ENCODE results near the gene IKZF1.

The IKZF1 gene

DNA sequence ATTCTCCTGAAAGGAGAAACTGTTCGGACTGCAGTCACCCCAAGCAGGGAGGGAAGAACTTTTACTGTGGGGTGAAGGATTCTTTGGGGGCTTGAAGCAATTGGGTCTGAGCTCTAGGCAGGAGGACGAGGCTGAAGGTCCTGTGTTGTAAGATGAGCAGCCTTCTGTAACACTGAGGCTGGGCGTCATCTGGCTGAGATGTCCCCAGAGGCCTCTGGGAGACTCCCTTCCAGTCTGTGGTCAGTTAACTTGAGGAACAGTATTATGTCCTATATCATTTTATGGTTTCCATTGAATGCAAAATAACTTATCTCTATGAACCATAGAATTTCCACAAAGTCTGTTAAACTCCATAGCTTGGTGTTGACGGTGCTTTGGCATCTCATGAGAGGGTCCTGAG, 119.3 kb downstream of the IKZF1 start:
- no peaks in the 10 kb centered on the region for H3K4me1 ChIP-seq (ENCODE audit: low read depth, poor library complexity, severe bottlenecking)
- no peaks in the 10 kb centered on the region for H4K20me1 ChIP-seq (ENCODE audit: insufficient read depth)
- H3K79me2 ChIP-seq (ENCODE audit: insufficient read depth, low read depth) = no peaks in the 10 kb centered on the region
- no peaks in the 10 kb centered on the region for H3K36me3 ChIP-seq (ENCODE audit: insufficient read depth)
- no peaks in the 10 kb centered on the region for H3K27me3 ChIP-seq (ENCODE audit: insufficient read depth, low read depth)
- H3K4me2 ChIP-seq = no peak overlapping the region
- H3K27ac ChIP-seq = no peak overlapping the region
- TF ChIP-seq, protein P1, sequence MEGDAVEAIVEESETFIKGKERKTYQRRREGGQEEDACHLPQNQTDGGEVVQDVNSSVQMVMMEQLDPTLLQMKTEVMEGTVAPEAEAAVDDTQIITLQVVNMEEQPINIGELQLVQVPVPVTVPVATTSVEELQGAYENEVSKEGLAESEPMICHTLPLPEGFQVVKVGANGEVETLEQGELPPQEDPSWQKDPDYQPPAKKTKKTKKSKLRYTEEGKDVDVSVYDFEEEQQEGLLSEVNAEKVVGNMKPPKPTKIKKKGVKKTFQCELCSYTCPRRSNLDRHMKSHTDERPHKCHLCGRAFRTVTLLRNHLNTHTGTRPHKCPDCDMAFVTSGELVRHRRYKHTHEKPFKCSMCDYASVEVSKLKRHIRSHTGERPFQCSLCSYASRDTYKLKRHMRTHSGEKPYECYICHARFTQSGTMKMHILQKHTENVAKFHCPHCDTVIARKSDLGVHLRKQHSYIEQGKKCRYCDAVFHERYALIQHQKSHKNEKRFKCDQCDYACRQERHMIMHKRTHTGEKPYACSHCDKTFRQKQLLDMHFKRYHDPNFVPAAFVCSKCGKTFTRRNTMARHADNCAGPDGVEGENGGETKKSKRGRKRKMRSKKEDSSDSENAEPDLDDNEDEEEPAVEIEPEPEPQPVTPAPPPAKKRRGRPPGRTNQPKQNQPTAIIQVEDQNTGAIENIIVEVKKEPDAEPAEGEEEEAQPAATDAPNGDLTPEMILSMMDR (conservative IDR thresholded peaks at IDR 0.05; ENCODE audit: low read depth, low read length) = no peak
- H3K9ac ChIP-seq = no peak overlapping the region
- no peak overlapping the region for H3K4me3 ChIP-seq (IDR thresholded peaks at IDR 0.05; ENCODE audit: insufficient read depth, low read depth, low read length)
- H2AFZ ChIP-seq (ENCODE audit: low read depth) = no peak overlapping the region

DNA sequence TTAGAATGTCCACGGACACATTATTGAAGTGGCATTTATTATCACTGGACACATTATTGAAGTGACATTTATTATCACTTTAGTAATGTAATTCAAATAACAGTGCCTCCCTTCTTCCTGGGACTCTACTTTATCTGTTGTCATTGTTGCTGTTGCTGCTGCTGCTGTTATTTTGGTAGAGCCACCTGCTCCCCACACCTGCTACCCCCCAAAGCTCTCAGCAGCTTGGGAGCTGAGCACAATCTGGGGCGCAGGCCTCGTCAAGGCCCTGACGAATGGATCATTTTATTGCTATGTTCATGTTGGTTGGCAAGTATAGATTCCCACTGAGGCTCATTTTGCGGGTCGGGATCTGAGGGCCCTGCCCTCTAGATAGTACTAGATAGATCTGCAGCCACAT, 120.8 kb downstream of the IKZF1 start:
- Histone ChIP-seq H3K27me3 (ENCODE audit: insufficient read depth, low read depth) (no peaks in the 10 kb centered on the region), H3K4me1 (ENCODE audit: low read depth, poor library complexity, severe bottlenecking) (no peaks in the 10 kb centered on the region), H3K4me2 (no peak overlapping the region), H3K79me2 (ENCODE audit: insufficient read depth, low read depth) (no peaks in the 10 kb centered on the region), H3K9ac (no peak overlapping the region), H3K36me3 (ENCODE audit: insufficient read depth) (no peaks in the 10 kb centered on the region), H4K20me1 (ENCODE audit: insufficient read depth) (no peaks in the 10 kb centered on the region), H3K27ac (no peak overlapping the region), H2AFZ (ENCODE audit: low read depth) (no peak overlapping the region), H3K4me3 (IDR thresholded peaks at IDR 0.05; ENCODE audit: insufficient read depth, low read depth, low read length) (no peak overlapping the region)
- TF ChIP-seq, protein P1 (conservative IDR thresholded peaks at IDR 0.05; ENCODE audit: low read depth, low read length) = no peak

DNA sequence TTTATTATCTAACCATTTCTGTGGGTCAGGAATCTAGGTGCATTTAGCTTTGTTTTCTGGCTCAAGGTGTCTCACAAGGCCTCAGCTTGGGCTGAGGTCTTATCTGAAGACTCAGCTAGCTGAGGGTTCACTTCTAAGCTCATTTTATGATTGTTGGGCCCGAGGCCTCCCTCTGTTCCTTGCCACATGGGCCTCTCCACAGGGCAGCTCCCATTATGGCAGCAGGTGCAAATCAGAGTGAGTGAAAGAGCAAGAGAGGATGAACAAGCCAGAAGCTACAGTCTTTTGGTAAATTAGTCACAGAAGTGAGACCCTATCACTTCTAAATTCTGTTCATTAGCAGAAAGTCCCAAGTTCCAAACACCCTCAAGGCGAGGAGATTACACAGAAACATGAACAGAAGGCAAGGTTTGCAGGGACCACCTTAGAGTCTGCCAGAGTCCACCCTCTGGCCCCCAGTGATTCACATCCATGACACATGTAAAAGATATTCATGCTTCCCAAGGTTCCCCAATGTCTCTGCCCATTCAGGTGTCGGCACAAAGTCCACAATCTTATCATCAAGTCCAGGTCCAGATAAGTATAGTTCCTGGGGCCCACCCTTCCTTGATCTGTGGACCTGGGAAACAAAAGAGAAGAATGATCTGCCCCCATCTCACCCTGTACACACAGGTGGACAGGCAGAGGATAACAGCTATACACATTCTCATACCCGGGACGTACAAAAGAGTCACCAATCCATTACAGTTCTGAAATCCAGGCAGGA, 121.9 kb downstream of the IKZF1 start:
- Histone ChIP-seq H4K20me1 (ENCODE audit: insufficient read depth) (no peaks in the 10 kb centered on the region), H3K36me3 (ENCODE audit: insufficient read depth) (no peaks in the 10 kb centered on the region), H3K27ac (no peak overlapping the region), H2AFZ (ENCODE audit: low read depth) (no peak overlapping the region), H3K79me2 (ENCODE audit: insufficient read depth, low read depth) (no peaks in the 10 kb centered on the region), H3K4me2 (no peak overlapping the region), H3K27me3 (ENCODE audit: insufficient read depth, low read depth) (no peaks in the 10 kb centered on the region), H3K4me3 (IDR thresholded peaks at IDR 0.05; ENCODE audit: insufficient read depth, low read depth, low read length) (no peak overlapping the region), H3K9ac (no peak overlapping the region), H3K4me1 (ENCODE audit: low read depth, poor library complexity, severe bottlenecking) (no peaks in the 10 kb centered on the region)
- TF ChIP-seq, protein P1 (conservative IDR thresholded peaks at IDR 0.05; ENCODE audit: low read depth, low read length) = no peak

DNA sequence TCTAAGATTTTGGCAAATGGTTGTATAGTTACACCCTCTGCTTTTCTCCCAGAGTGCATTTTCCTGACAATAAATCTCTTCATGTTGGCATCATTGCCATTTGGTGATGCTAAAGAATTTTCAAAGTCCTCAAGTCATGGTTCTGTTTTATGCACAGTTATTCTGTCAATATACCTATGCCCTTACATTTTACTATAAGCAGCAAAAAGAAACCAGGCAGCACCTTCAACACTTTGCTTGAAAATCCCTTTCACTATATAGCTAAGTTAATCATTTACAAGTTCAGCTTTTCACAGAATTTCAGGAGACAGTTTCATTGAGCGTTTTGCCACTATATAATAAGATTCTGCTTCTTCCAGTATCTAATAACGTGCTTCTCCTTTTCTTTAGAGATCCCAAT, 123.0 kb downstream of the IKZF1 start:
- Histone ChIP-seq H4K20me1 (ENCODE audit: insufficient read depth) (no peaks in the 10 kb centered on the region), H2AFZ (ENCODE audit: low read depth) (no peak overlapping the region), H3K36me3 (ENCODE audit: insufficient read depth) (no peaks in the 10 kb centered on the region), H3K27ac (no peak overlapping the region), H3K4me2 (no peak overlapping the region), H3K79me2 (ENCODE audit: insufficient read depth, low read depth) (no peaks in the 10 kb centered on the region), H3K4me1 (ENCODE audit: low read depth, poor library complexity, severe bottlenecking) (no peaks in the 10 kb centered on the region), H3K4me3 (IDR thresholded peaks at IDR 0.05; ENCODE audit: insufficient read depth, low read depth, low read length) (no peak overlapping the region), H3K9ac (no peak overlapping the region), H3K27me3 (ENCODE audit: insufficient read depth, low read depth) (no peaks in the 10 kb centered on the region)
- TF ChIP-seq, protein P1 (conservative IDR thresholded peaks at IDR 0.05; ENCODE audit: low read depth, low read length) = no peak
